DND-41 (cell line): ENCODE measurements around the gene AICDA.
"Not testable (repeated sequence)": the region's sequence is repeated elsewhere in the genome, so short reads cannot be mapped to it uniquely, and the experiment has no call there.

Source experiments
- ATAC-seq: fragments of 200-7000 bp; cut with Tn5 transposase; 3 replicates; pipeline ENCODE4 v1.9.1; 2021; ENCODE audit warnings: low read depth; ENCODE audit not compliant: insufficient read depth
- DNase-seq: peaks from one replicate; pipeline ENCODE4 v3.0.0-alpha.2; 2020
- H2AFZ ChIP-seq: 2 replicates; pipeline ENCODE4 v1.6.0; 2012; ENCODE audit warnings: low read depth, low read length
- H3K27ac ChIP-seq: 2 replicates; pipeline ENCODE4 v1.5.1; 2012; ENCODE audit warnings: low read length, inconsistent platforms
- H3K27me3 ChIP-seq: fragments of 200-600 bp; sonication (generic); 2 replicates; pipeline ENCODE4 v1.6.0; 2012; ENCODE audit warnings: low read length, mild to moderate bottlenecking, inconsistent platforms; ENCODE audit not compliant: insufficient read depth, poor library complexity
- H3K36me3 ChIP-seq: 2 replicates; pipeline ENCODE4 v1.5.1; 2012; ENCODE audit warnings: low read length, inconsistent platforms; ENCODE audit not compliant: insufficient read depth
- H3K4me1 ChIP-seq: 2 replicates; pipeline ENCODE4 v1.5.1; 2012; ENCODE audit warnings: mild to moderate bottlenecking, low read length; ENCODE audit not compliant: insufficient read depth
- H3K4me2 ChIP-seq: 2 replicates; pipeline ENCODE4 v1.6.0; 2012; ENCODE audit warnings: mild to moderate bottlenecking, moderate library complexity, low read length, inconsistent platforms; ENCODE audit not compliant: insufficient read depth
- H3K4me3 ChIP-seq, 2 experiments: fragments of 200-600 bp in 1 of 2; shearing (Covaris generic) in 1 of 2; 2 replicates each; pipeline ENCODE4 v1.5.1; 2012 to 2016; ENCODE audit warnings: inconsistent platforms in 2 of 2, low read length in 2 of 2, mild to moderate bottlenecking in 2 of 2, low read depth in 1 of 2, moderate library complexity in 1 of 2
- H3K79me2 ChIP-seq: 2 replicates; pipeline ENCODE4 v1.6.0; 2012; ENCODE audit warnings: low read length, inconsistent platforms; ENCODE audit not compliant: insufficient read depth
- H3K9ac ChIP-seq: 2 replicates; pipeline ENCODE4 v1.6.0; 2012; ENCODE audit warnings: low read depth, mild to moderate bottlenecking, inconsistent platforms, low read length, moderate library complexity
- H3K9me3 ChIP-seq: 2 replicates; pipeline ENCODE4 v1.5.1; 2012; ENCODE audit warnings: low read length, moderate library complexity, mild to moderate bottlenecking, inconsistent platforms; ENCODE audit not compliant: insufficient read depth, severe bottlenecking
- H4K20me1 ChIP-seq: 2 replicates; pipeline ENCODE4 v1.6.0; 2012; ENCODE audit warnings: low read length; ENCODE audit not compliant: insufficient read depth
- EZH2 ChIP-seq: IDR thresholded peaks from 3 replicates; pipeline ENCODE4 v1.6.1; 2012; ENCODE audit warnings: borderline replicate concordance, low read depth, mild to moderate bottlenecking, moderate library complexity, low read length, inconsistent platforms; ENCODE audit not compliant: severe bottlenecking
- TF ChIP-seq, protein P1 (sequence below): IDR thresholded peaks from 2 replicates; pipeline ENCODE4 v1.5.1; 2012; ENCODE audit warnings: borderline replicate concordance, low read length, moderate library complexity, mild to moderate bottlenecking; ENCODE audit not compliant: poor library complexity, severe bottlenecking; ENCODE audit errors: extremely low read depth

The AICDA gene

DNA sequence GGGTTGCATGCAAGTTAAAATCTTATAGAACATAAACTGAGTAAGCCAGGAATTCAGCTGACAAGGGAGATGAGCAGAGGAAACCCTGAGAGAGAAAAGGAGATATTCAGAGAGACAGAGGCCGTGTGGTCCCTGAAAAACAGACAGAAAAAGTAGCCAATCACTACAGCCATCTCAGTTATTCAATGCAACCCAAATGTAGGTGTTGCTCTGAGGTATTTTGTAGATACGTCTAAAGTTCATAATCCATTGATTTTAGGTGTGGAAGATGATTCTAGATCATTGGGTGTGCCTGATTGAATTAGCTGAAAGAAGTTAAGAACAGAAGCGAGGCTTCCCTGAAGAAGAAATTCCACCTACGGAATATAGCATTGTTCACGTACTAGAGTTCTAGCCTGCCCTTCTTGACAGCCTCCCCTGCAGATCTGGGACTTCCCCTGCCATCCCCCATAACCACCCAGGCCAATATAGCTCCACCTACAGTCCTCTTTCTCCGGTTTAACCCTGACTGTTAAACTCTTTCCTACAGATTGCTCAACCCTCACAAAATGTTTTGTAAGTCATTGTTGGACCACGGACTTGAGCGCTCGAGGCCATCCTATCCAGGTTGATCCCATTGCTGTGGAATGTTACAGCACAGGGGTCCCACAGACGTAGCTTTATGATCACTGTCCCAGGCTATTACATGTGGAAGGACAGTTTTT lies 21.7 kb downstream of the AICDA start:
- Histone ChIP-seq H3K79me2 (no peaks in the 10 kb centered on the region), H3K9ac (no peak overlapping the region), H3K36me3 (no peaks in the 10 kb centered on the region), H3K9me3 (no peaks in the 10 kb centered on the region), H3K4me3 (no peak overlapping the region), H3K4me2 (no peak overlapping the region), H4K20me1 (no peaks in the 10 kb centered on the region), H3K27me3 (peaks cover 9% of the 10 kb centered on the region), H3K4me1 (no peaks in the 10 kb centered on the region), H2AFZ (no peak overlapping the region; the same call in 1 of the 2 replicates), H3K27ac (no peak overlapping the region)
- DNase-seq: no peak
- no peak for TF ChIP-seq EZH2
- TF ChIP-seq, protein P1, sequence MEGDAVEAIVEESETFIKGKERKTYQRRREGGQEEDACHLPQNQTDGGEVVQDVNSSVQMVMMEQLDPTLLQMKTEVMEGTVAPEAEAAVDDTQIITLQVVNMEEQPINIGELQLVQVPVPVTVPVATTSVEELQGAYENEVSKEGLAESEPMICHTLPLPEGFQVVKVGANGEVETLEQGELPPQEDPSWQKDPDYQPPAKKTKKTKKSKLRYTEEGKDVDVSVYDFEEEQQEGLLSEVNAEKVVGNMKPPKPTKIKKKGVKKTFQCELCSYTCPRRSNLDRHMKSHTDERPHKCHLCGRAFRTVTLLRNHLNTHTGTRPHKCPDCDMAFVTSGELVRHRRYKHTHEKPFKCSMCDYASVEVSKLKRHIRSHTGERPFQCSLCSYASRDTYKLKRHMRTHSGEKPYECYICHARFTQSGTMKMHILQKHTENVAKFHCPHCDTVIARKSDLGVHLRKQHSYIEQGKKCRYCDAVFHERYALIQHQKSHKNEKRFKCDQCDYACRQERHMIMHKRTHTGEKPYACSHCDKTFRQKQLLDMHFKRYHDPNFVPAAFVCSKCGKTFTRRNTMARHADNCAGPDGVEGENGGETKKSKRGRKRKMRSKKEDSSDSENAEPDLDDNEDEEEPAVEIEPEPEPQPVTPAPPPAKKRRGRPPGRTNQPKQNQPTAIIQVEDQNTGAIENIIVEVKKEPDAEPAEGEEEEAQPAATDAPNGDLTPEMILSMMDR: no peak
- no peak for ATAC-seq

DNA sequence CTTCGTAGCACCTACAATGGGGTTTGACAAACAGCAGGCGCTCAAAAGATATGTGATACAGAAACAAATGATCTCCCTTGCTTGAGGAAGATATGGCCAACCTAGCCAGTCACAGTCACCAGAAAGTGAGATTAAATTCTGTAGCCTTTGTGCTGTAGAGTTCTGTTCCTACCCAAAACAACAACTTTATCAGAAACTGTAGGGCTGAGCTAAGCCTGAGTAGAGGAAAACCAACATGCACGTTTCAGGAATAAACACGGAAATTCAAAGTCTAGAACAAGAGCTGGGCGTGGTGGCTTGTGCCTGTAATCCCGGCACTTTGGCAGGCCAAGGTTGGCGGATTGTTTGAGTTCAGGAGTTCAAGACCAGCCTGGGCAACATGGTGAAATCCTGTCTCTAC lies 23.0 kb downstream of the AICDA start:
- Histone ChIP-seq H3K4me2 (no peak overlapping the region), H3K4me3 (no peak overlapping the region), H3K79me2 (no peaks in the 10 kb centered on the region), H3K27me3 (peaks cover 7% of the 10 kb centered on the region), H3K9me3 (no peaks in the 10 kb centered on the region), H3K36me3 (no peaks in the 10 kb centered on the region), H3K9ac (no peak overlapping the region), H3K27ac (no peak overlapping the region), H3K4me1 (no peaks in the 10 kb centered on the region), H4K20me1 (no peaks in the 10 kb centered on the region), H2AFZ (no peak overlapping the region)
- DNase-seq (no peak), ATAC-seq (no peak)
- TF ChIP-seq, protein P1: no peak
- no peak for TF ChIP-seq EZH2

GRCh38 chr12:8584478-8584877 lies 28.2 kb downstream of the AICDA start:
- not testable (repeated sequence) for H3K4me3 ChIP-seq, DNase-seq, ATAC-seq, H3K36me3 ChIP-seq, H3K9me3 ChIP-seq, H2AFZ ChIP-seq, H3K27me3 ChIP-seq, H3K27ac ChIP-seq, H3K9ac ChIP-seq, H4K20me1 ChIP-seq, H3K4me1 ChIP-seq, H3K79me2 ChIP-seq, H3K4me2 ChIP-seq

GRCh38 chr12:8584004-8584403 lies 28.7 kb downstream of the AICDA start:
- Histone ChIP-seq H3K9ac (no peak overlapping the region), H2AFZ (no peak overlapping the region), H3K36me3 (no peaks in the 10 kb centered on the region), H3K27ac (no peak overlapping the region), H4K20me1 (no peaks in the 10 kb centered on the region), H3K27me3 (peaks cover 8% of the 10 kb centered on the region), H3K4me2 (no peak overlapping the region), H3K4me1 (no peaks in the 10 kb centered on the region), H3K4me3 (no peak overlapping the region), H3K9me3 (no peaks in the 10 kb centered on the region), H3K79me2 (no peaks in the 10 kb centered on the region)
- TF ChIP-seq, protein P1: no peak
- TF ChIP-seq EZH2: no peak
- ATAC-seq (no peak), DNase-seq (no peak)
